ENCODE measurements around the gene VSNL1.

DNA sequence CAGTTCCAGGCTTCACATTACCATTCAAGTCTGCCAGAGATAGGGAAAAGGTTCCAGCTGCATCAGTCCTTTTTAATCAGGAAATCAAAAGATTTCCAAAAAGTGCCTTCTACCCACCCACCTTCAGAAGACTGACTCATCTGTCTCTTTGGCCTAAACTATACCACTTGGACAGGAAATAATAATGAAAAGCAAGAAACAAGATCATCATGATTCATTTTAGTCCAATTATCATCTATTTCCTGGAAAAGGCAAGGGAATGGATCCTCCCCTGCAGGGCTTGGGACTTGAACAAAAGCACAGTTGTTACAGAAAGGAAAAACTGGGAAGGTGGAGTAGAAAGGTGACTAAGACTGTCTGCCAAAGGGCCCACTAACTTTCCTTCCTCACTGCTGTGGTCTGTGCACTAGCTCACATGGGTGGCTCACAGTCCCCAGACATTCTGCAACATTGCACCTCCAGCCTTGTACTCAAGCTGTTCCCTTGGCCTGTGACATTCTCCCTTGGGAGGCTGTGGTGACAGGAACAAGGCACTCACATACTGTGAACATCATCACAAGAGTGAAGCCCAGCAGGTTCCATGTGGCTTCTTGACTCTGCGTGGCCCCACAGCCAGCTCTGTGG lies 75.3 kb downstream of the VSNL1 start:
- TF ChIP-seq, protein P1, sequence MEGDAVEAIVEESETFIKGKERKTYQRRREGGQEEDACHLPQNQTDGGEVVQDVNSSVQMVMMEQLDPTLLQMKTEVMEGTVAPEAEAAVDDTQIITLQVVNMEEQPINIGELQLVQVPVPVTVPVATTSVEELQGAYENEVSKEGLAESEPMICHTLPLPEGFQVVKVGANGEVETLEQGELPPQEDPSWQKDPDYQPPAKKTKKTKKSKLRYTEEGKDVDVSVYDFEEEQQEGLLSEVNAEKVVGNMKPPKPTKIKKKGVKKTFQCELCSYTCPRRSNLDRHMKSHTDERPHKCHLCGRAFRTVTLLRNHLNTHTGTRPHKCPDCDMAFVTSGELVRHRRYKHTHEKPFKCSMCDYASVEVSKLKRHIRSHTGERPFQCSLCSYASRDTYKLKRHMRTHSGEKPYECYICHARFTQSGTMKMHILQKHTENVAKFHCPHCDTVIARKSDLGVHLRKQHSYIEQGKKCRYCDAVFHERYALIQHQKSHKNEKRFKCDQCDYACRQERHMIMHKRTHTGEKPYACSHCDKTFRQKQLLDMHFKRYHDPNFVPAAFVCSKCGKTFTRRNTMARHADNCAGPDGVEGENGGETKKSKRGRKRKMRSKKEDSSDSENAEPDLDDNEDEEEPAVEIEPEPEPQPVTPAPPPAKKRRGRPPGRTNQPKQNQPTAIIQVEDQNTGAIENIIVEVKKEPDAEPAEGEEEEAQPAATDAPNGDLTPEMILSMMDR (IDR thresholded peaks at IDR 0.05) = no peak
- TF ChIP-seq POLR2AphosphoS5 (IDR thresholded peaks at IDR 0.05) = peak in 1 of 2 donors; percentile 26
- no peak for TF ChIP-seq POLR2A (IDR thresholded peaks at IDR 0.05)
- no peak for TF ChIP-seq EP300 (IDR thresholded peaks at IDR 0.05)

Data from upper lobe of left lung (tissue), 4 donors.